Uterus (tissue), 2 donors: ENCODE results near the gene CYB5R3.

Source experiments
- CTCF ChIP-seq, 4 experiments: fragments of 200-600 bp in 2 of 4; fragments of 450-650 bp in 2 of 4; sonication (generic) in 2 of 4; IDR thresholded peaks; one replicate each; pipeline ENCODE4 v1.5.1; 2016 to 2019; ENCODE audit warnings: antibody characterized with exemption in 4 of 4, mild to moderate bottlenecking in 2 of 4, moderate library complexity in 1 of 4
- POLR2A ChIP-seq, 2 donors: fragments of 450-650 bp; IDR thresholded peaks; one replicate each; pipeline ENCODE4 v1.6.1; 2016; ENCODE audit warnings: antibody characterized with exemption in 2 of 2, mild to moderate bottlenecking in 1 of 2, moderate library complexity in 1 of 2

- TF ChIP-seq CTCF (IDR thresholded peaks at IDR 0.05) (no peak), POLR2A (IDR thresholded peaks at IDR 0.05) (no peak)
Observed at GRCh38 chr22:42608823-42609361, 40.3 kb downstream of the CYB5R3 start.
